OCI-LY7 (cell line): ENCODE results near the gene CAPN14.

ENCODE experiments used
- CTCF ChIP-seq: fragments of 200-600 bp; sonication (generic); conservative IDR thresholded peaks from 2 replicates; pipeline ENCODE4 v1.5.1; 2014; ENCODE audit warnings: mild to moderate bottlenecking, antibody characterized with exemption, low read length, moderate library complexity, mixed read lengths
- EZH2phosphoT487 ChIP-seq: fragments of 200-600 bp; sonication (generic); IDR thresholded peaks from 2 replicates; pipeline ENCODE4 v1.6.1; 2018; ENCODE audit warnings: low read depth, borderline replicate concordance, mild to moderate bottlenecking, mixed run types, antibody characterized with exemption, low read length, moderate library complexity, mixed read lengths

- TF ChIP-seq CTCF, result no peak
- TF ChIP-seq EZH2phosphoT487, result no peak
Observed at GRCh38 chr2:31217465-31218200, at the start of gene CAPN14.
